ENCODE measurements around the gene CALHM5. TPM values are rescaled to one million over a fixed set of nuclear protein-coding genes. Genes with fewer than 3 reads are reported as not detected.

CALHM5 gene
- total RNA-seq, 1 experiment from 2014 or later: 6.3 TPM

Other genes with a start within 250 kb of the CALHM5 start
- 72.5 and 76.1 TPM in 2 replicates for gene TSPYL1, start 231.7 kb upstream of the CALHM5 start, total RNA-seq (2014; rRNA removed)
- 28.4 and 31.7 TPM in 2 replicates for gene DSE, start 140.7 kb upstream of the CALHM5 start, total RNA-seq (2014; rRNA removed)
- gene CALHM6, start 50.3 kb upstream of the CALHM5 start, total RNA-seq (2014; rRNA removed): 2.7 and 3.9 TPM in 2 replicates
- gene TRAPPC3L, start 34.0 kb downstream of the CALHM5 start, total RNA-seq (2014; rRNA removed): 0.06 TPM in 1 of 2 replicates, not detected in the other
- gene CALHM4, start 42.1 kb downstream of the CALHM5 start, total RNA-seq (2014; rRNA removed): 0.26 and 1.3 TPM in 2 replicates
- 46.8 and 61.5 TPM in 2 replicates for gene RWDD1, start 59.9 kb downstream of the CALHM5 start, total RNA-seq (2014; rRNA removed)
- 0.26 and 0.57 TPM in 2 replicates for gene RSPH4A, start 104.8 kb downstream of the CALHM5 start, total RNA-seq (2014; rRNA removed)
- gene ZUP1, start 157.1 kb downstream of the CALHM5 start, total RNA-seq (2014; rRNA removed): 18.0 and 18.5 TPM in 2 replicates
- 6.8 and 8.3 TPM in 2 replicates for gene KPNA5, start 169.6 kb downstream of the CALHM5 start, total RNA-seq (2014; rRNA removed)